GM19455 (cell line): ENCODE measurements around the gene ZC3H12C.
A peak's percentile ranks its signal among the peaks of the same experiment; 100 is the strongest.

Experiments
- ATAC-seq: cut with Tn5 transposase; IDR thresholded peaks from one replicate; pipeline ENCODE4 v1.9.1; 2021; ENCODE audit not compliant: unreplicated experiment

ZC3H12C gene

GRCh38 chr11:110147962-110148709, 54.9 kb downstream of the ZC3H12C start:
- no peak for ATAC-seq

GRCh38 chr11:110148775-110149744, 55.9 kb downstream of the ZC3H12C start:
- ATAC-seq = no peak

- peak; percentile 60 for ATAC-seq
Observed at GRCh38 chr11:110152199-110152598, 59.0 kb downstream of the ZC3H12C start.

- no peak for ATAC-seq
Observed at GRCh38 chr11:110153474-110153873, 60.3 kb downstream of the ZC3H12C start.

GRCh38 chr11:110156503-110156902, 63.3 kb downstream of the ZC3H12C start:
- ATAC-seq = no peak

GRCh38 chr11:110158317-110159200, 65.4 kb downstream of the ZC3H12C start:
- ATAC-seq = no peak

- no peak for ATAC-seq
Observed at GRCh38 chr11:110159476-110159875, 66.3 kb downstream of the ZC3H12C start.

- ATAC-seq = no peak
Observed at GRCh38 chr11:110160016-110160415, 66.8 kb downstream of the ZC3H12C start.

GRCh38 chr11:110160437-110160836, 67.2 kb downstream of the ZC3H12C start:
- no peak for ATAC-seq

GRCh38 chr11:110161061-110161460, 67.9 kb downstream of the ZC3H12C start:
- ATAC-seq = no peak

GRCh38 chr11:110162216-110162615, 69.0 kb downstream of the ZC3H12C start:
- no peak for ATAC-seq

- ATAC-seq = no peak
Observed at GRCh38 chr11:110165039-110165925, 72.1 kb downstream of the ZC3H12C start.

GRCh38 chr11:110168033-110168803, 75.0 kb downstream of the ZC3H12C start:
- no peak for ATAC-seq

- no peak for ATAC-seq
Observed at GRCh38 chr11:110169738-110170137, 76.5 kb downstream of the ZC3H12C start.

- no peak for ATAC-seq
Observed at GRCh38 chr11:110172468-110173065, 79.4 kb downstream of the ZC3H12C start.

- no peak for ATAC-seq
Observed at GRCh38 chr11:110173811-110174644, 80.8 kb downstream of the ZC3H12C start.

GRCh38 chr11:110174645-110175310, 81.6 kb downstream of the ZC3H12C start:
- no peak for ATAC-seq
